OCI-LY3 (cell line): Measurements from ENCODE around the gene IRF1.

ENCODE experiments used
- H2AFZ ChIP-seq: fragments of 200-600, 300-600 bp; shearing (Covaris generic); 2 replicates; pipeline ENCODE4 v1.6.0; 2014; ENCODE audit warnings: antibody characterized with exemption, low read depth, low read length
- H3K27ac ChIP-seq: fragments of 200-600, 300-600 bp; sonication (generic); 2 replicates; pipeline ENCODE4 v1.5.1; 2014; ENCODE audit warnings: mild to moderate bottlenecking, low read length, moderate library complexity, mixed read lengths
- H3K27me3 ChIP-seq: fragments of 200-600, 300-600 bp; sonication (generic); 2 replicates; pipeline ENCODE4 v1.6.1; 2014; ENCODE audit warnings: low read depth, low read length, mixed read lengths
- H3K36me3 ChIP-seq: fragments of 200-600, 300-600 bp; sonication (generic); replicated peaks from 2 replicates; pipeline ENCODE3; 2014; ENCODE audit warnings: low read depth, low read length, mixed read lengths
- H3K4me1 ChIP-seq: fragments of 300-600, 200-600 bp; sonication (generic); 2 replicates; pipeline ENCODE4 v1.6.1; 2014; ENCODE audit warnings: low read length, mixed read lengths
- H3K4me2 ChIP-seq: fragments of 200-600, 300-600 bp; sonication (generic); 2 replicates; pipeline ENCODE4 v1.6.1; 2014; ENCODE audit warnings: low read length, mixed read lengths
- H3K4me3 ChIP-seq: fragments of 300-600, 200-600 bp; sonication (generic); 2 replicates; pipeline ENCODE4 v1.5.1; 2014; ENCODE audit warnings: antibody characterized with exemption, mild to moderate bottlenecking, low read length, moderate library complexity
- H3K79me2 ChIP-seq: fragments of 300-600, 200-600 bp; shearing (Covaris generic); 2 replicates; pipeline ENCODE4 v1.6.1; 2014; ENCODE audit warnings: mild to moderate bottlenecking, low read length, mixed read lengths
- H3K9ac ChIP-seq: fragments of 300-600, 200-600 bp; shearing (Covaris generic); 2 replicates; pipeline ENCODE4 v1.6.0; 2014; ENCODE audit warnings: mild to moderate bottlenecking, low read length, moderate library complexity
- H3K9me3 ChIP-seq: fragments of 200-600, 300-600 bp; shearing (Covaris generic); 2 replicates; pipeline ENCODE4 v1.6.1; 2014; ENCODE audit warnings: low read length, mixed read lengths; ENCODE audit not compliant: insufficient read depth
- H4K20me1 ChIP-seq: fragments of 200-600, 300-600 bp; sonication (generic); 2 replicates; pipeline ENCODE4 v1.6.1; 2016; ENCODE audit warnings: low read length, mixed read lengths; ENCODE audit not compliant: insufficient read depth
- EZH2phosphoT487 ChIP-seq: fragments of 200-600 bp; shearing (Covaris generic); IDR thresholded peaks from 2 replicates; pipeline ENCODE4 v1.6.1; 2018; ENCODE audit warnings: antibody characterized with exemption, mixed run types, low read depth
- TF ChIP-seq, protein P1 (sequence below): fragments of 200-600, 300-600 bp; sonication (generic); IDR thresholded peaks from 2 replicates; pipeline ENCODE4 v1.5.1; 2014; ENCODE audit warnings: antibody characterized with exemption, low read length, low read depth

IRF1 gene

DNA sequence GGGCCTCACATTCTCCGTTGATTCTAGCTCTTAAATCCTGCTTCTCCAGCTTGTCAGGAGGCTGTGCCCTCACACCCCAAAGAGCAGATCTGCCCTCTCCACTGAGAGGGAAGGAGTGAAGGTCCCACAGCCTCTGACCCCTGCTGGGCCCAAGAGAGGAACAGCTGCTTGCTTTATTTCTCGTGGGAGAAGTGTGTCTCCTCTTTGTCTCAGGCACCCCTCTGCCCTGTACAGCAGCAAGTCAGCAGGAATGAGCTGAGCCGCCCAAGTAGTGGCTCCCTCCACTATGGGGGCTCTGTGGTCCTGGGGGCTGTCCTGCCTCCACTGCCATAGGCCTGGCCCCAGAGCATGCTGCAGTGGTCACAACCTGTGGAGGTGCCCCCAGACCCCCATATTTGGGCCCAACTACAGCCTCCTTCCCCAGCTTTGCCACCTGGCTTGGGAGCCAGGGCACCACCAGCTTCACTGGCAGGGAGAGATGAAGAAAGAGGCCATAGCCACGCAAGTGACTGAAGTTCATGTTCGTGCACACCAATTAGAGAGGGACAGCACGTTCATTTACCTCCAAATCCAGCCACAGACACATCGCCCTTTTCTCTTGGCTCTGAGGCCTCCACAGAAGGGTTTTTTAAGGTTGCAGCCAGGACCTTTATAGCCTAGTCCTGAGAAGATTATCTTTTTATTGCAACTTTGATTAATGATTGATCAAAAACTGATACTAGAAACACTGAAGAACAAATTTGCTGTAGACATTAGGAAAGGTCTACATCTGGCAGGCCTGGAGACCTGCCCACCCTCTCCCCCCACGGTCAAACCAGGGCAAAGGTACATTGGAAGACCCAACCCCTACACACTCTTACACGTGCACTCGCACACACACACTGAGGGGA lies 27.5 kb downstream of the IRF1 start:
- Histone ChIP-seq H3K4me3 (no peak overlapping the region), H4K20me1 (no peaks in the 10 kb centered on the region), H3K27me3 (no peaks in the 10 kb centered on the region), H3K4me1 (peaks cover 39% of the 10 kb centered on the region), H3K4me2 (no peak overlapping the region), H3K9me3 (no peaks in the 10 kb centered on the region), H3K79me2 (no peaks in the 10 kb centered on the region), H3K27ac (no peak overlapping the region), H3K36me3 (no peaks in the 10 kb centered on the region), H3K9ac (no peak overlapping the region), H2AFZ (no peak overlapping the region)
- no peak for TF ChIP-seq EZH2phosphoT487
- TF ChIP-seq, protein P1, sequence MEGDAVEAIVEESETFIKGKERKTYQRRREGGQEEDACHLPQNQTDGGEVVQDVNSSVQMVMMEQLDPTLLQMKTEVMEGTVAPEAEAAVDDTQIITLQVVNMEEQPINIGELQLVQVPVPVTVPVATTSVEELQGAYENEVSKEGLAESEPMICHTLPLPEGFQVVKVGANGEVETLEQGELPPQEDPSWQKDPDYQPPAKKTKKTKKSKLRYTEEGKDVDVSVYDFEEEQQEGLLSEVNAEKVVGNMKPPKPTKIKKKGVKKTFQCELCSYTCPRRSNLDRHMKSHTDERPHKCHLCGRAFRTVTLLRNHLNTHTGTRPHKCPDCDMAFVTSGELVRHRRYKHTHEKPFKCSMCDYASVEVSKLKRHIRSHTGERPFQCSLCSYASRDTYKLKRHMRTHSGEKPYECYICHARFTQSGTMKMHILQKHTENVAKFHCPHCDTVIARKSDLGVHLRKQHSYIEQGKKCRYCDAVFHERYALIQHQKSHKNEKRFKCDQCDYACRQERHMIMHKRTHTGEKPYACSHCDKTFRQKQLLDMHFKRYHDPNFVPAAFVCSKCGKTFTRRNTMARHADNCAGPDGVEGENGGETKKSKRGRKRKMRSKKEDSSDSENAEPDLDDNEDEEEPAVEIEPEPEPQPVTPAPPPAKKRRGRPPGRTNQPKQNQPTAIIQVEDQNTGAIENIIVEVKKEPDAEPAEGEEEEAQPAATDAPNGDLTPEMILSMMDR = no peak

DNA sequence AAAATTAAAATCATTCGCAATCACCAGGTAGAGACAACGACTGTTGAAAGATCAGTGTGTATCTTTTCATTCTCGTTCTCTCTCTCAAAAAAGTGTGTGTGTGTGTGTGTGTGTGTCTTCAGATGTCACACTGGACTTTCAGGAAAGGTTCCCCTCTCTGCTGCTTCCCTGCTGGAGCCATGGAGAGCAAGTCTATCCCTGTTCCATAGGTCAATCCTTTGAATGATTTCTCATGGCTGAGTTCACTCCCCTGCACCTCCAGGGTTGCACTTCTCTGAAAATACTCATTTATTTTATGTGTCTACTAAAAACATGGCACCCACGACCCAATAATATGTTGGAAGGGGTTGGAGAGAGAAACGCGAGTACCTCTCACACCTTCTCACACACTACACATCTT lies 28.2 kb downstream of the IRF1 start:
- Histone ChIP-seq H3K36me3 (no peaks in the 10 kb centered on the region), H3K9me3 (no peaks in the 10 kb centered on the region), H3K27ac (no peak overlapping the region), H3K4me2 (no peak overlapping the region), H3K4me3 (no peak overlapping the region), H3K27me3 (no peaks in the 10 kb centered on the region), H4K20me1 (no peaks in the 10 kb centered on the region), H3K9ac (no peak overlapping the region), H2AFZ (no peak overlapping the region), H3K79me2 (no peaks in the 10 kb centered on the region), H3K4me1 (peaks cover 33% of the 10 kb centered on the region)
- TF ChIP-seq EZH2phosphoT487 = no peak
- TF ChIP-seq, protein P1 = no peak

DNA sequence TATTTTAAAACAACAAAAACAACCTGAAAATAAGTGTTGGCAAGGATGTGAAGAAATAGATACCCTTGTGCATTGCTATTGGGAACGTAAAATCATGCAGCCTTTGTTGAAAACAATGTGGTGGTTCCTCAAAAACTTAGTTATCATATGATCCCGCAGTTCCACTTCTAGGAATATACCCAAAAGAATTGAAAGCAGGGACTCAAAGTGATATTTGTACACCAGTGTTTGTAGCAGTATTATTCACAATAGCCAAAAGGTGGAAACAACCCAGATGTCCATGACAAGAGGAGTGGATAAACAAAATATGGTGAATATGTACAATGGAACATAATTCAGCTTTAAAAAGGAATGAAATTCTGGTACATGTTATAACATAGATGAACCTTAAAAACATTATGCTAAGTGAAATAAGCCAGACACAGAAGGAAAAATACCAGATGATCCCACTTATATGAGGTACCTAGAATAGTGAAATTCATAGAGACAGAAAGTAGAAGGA lies 29.0 kb downstream of the IRF1 start:
- Histone ChIP-seq H3K27me3 (no peaks in the 10 kb centered on the region), H3K27ac (no peak overlapping the region), H3K4me3 (no peak overlapping the region), H3K36me3 (no peaks in the 10 kb centered on the region), H3K9me3 (no peaks in the 10 kb centered on the region), H3K79me2 (no peaks in the 10 kb centered on the region), H4K20me1 (no peaks in the 10 kb centered on the region), H3K9ac (no peak overlapping the region), H3K4me2 (no peak overlapping the region), H2AFZ (no peak overlapping the region), H3K4me1 (peaks cover 26% of the 10 kb centered on the region)
- no peak for TF ChIP-seq EZH2phosphoT487
- TF ChIP-seq, protein P1 = no peak

DNA sequence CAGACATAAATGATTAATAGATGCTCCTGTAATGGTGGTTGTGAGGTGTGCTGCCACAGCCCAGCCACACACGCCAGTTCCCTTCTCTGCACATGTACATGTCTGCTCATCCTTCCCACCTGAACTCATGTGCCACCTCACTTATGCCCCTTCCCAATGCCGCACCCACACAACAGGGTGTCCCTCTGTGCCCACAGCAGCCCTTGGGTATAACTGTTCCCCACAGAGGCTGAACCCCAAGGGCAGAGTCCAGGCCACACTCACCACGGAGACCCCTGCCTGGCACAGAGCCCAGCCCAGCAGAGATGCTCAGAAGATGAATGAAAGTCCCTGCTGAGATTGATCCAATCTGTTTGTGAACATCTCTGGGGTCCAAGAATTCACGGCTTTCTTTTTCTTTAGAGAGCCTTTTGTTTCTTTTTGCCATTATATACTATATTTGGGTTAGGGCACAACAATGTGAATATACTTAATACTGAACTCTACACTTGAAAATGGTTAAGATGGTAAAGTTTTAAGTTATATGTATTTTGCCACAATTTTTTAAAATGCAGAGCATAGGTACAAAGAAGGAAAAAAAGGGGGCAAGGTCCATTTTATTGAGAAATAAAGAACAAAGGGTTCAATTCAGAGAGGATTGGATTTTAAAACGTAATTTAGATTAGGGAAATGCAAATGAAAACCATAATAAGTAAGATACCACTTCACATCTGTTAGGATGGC lies 29.6 kb downstream of the IRF1 start:
- H3K9me3 ChIP-seq = no peaks in the 10 kb centered on the region
- no peak overlapping the region for H3K4me2 ChIP-seq
- TF ChIP-seq EZH2phosphoT487 = no peak
- TF ChIP-seq, protein P1 = no peak
- no peaks in the 10 kb centered on the region for H3K36me3 ChIP-seq
- H3K4me3 ChIP-seq = no peak overlapping the region
- no peak overlapping the region for H3K27ac ChIP-seq
- H3K79me2 ChIP-seq = no peaks in the 10 kb centered on the region
- no peaks in the 10 kb centered on the region for H4K20me1 ChIP-seq
- no peak overlapping the region for H3K9ac ChIP-seq
- H3K4me1 ChIP-seq = peaks cover 23% of the 10 kb centered on the region
- no peak overlapping the region for H2AFZ ChIP-seq
- H3K27me3 ChIP-seq = no peaks in the 10 kb centered on the region
